H1 (cell line): Measurements from ENCODE around the gene OR11H6.

Source experiments
- ATF2 ChIP-seq: IDR thresholded peaks from 2 replicates; pipeline ENCODE4 v1.6.1; 2012; ENCODE audit warnings: low read length, inconsistent platforms
- CEBPB ChIP-seq: IDR thresholded peaks from 2 replicates; pipeline ENCODE4 v1.6.1; 2012; ENCODE audit warnings: low read depth, low read length
- CHD1 ChIP-seq: IDR thresholded peaks from 2 replicates; pipeline ENCODE4 v1.6.1; 2012; ENCODE audit warnings: low read depth, low read length, improper control_type of control experiment
- CHD2 ChIP-seq: IDR thresholded peaks from 2 replicates; pipeline ENCODE4 v1.6.1; 2012; ENCODE audit warnings: low read length, improper control_type of control experiment
- CTCF ChIP-seq, 3 experiments: IDR thresholded peaks; 1 replicate in 2 of 3; 2 replicates in 1 of 3; pipeline versions ENCODE4 v1.5.1 to v1.6.1; 2011; ENCODE audit warnings: low read length in 3 of 3, mild to moderate bottlenecking in 3 of 3, inconsistent platforms in 2 of 3, low read depth in 1 of 3, moderate library complexity in 1 of 3; ENCODE audit not compliant: insufficient read depth in 1 of 3; ENCODE audit errors: control extremely low read depth in 1 of 3
- EGR1 ChIP-seq: IDR thresholded peaks from 2 replicates; pipeline ENCODE4 v1.6.1; 2011; ENCODE audit warnings: low read depth, low read length, borderline replicate concordance
- EZH2 ChIP-seq: fragments of 200-600 bp; sonication (generic); IDR thresholded peaks from 2 replicates; pipeline ENCODE4 v1.7.1; 2012; ENCODE audit warnings: low read depth, mild to moderate bottlenecking, moderate library complexity, low read length, inconsistent platforms; ENCODE audit not compliant: severe bottlenecking
- GABPA ChIP-seq: IDR thresholded peaks from 2 replicates; pipeline ENCODE4 v1.6.1; 2011; ENCODE audit warnings: mild to moderate bottlenecking, low read length, moderate library complexity, borderline replicate concordance; ENCODE audit not compliant: insufficient read depth
- JUN ChIP-seq: IDR thresholded peaks from 2 replicates; pipeline ENCODE4 v1.6.1; 2011; ENCODE audit warnings: low read depth, mild to moderate bottlenecking, improper control_type of control experiment, low read length
- MAX ChIP-seq: IDR thresholded peaks from 2 replicates; pipeline ENCODE4 v1.6.1; 2012; ENCODE audit warnings: inconsistent platforms
- POLR2A ChIP-seq, 2 experiments: IDR thresholded peaks; 1 replicate in 1 of 2; 2 replicates in 1 of 2; pipeline ENCODE4 v1.6.1; 2011; ENCODE audit warnings: low read depth in 2 of 2, low read length in 2 of 2, mild to moderate bottlenecking in 2 of 2; ENCODE audit errors: control extremely low read depth in 1 of 2
- POLR2AphosphoS5 ChIP-seq: IDR thresholded peaks from 2 replicates; pipeline ENCODE4 v1.6.1; 2011; ENCODE audit warnings: low read depth, low read length
- RNF2 ChIP-seq: fragments of 200-900, 300-1000 bp; sonication (generic); IDR thresholded peaks from 2 replicates; pipeline ENCODE4 v1.7.1; 2016; ENCODE audit warnings: borderline replicate concordance, low read depth, mild to moderate bottlenecking, antibody characterized with exemption, low read length; ENCODE audit not compliant: poor library complexity, severe bottlenecking; ENCODE audit errors: missing control alignments

- TF ChIP-seq RNF2 = no peak
- TF ChIP-seq CHD1 = no peak
- no peak for TF ChIP-seq EZH2
- TF ChIP-seq JUN = no peak
- TF ChIP-seq CTCF (IDR thresholded peaks at IDR 0.05; ENCODE audit: control extremely low read depth in 1 of 3, insufficient read depth in 1 of 3, low read depth in 1 of 3, low read length in 3 of 3) = no peak
- TF ChIP-seq GABPA = no peak
- TF ChIP-seq POLR2A (IDR thresholded peaks at IDR 0.05; ENCODE audit: control extremely low read depth in 1 of 2, low read depth in 2 of 2, low read length in 2 of 2) = no peak
- TF ChIP-seq POLR2AphosphoS5 = no peak
- TF ChIP-seq CHD2 = no peak
- no peak for TF ChIP-seq MAX
- TF ChIP-seq ATF2 = no peak
- no peak for TF ChIP-seq EGR1
- no peak for TF ChIP-seq CEBPB
Observed at GRCh38 chr14:20195911-20196310, 27.6 kb upstream of the OR11H6 start.
